HepG2 (cell line): Measurements from ENCODE around the gene NT5C1A. TPM values are rescaled to one million over a fixed set of nuclear protein-coding genes. Genes with fewer than 3 reads are reported as not detected.

Source experiments
- ATAC-seq: fragments of 200-7000 bp; cut with Tn5 transposase; 3 replicates; pipeline ENCODE4 v1.9.1; 2020; ENCODE audit warnings: mild to moderate bottlenecking, moderate library complexity
- BruUV-seq: library from RNA; stranded (reverse); fragments of 400-500 nt; replicated peaks from 2 replicates; lab custom pipeline; 2021; lab: Mats Ljungman, UMichigan
- CTCF ChIA-PET: fragments of 300-600 bp; formaldehyde crosslinking; extraction: SDS; loops from one replicate; lab custom pipeline; 2021; ENCODE audit warnings: low total read pairs, inconsistent platforms, low intra/inter-chr PET ratio; lab: Yijun Ruan, JAX
- POLR2A ChIA-PET: fragments of 350-600 bp; sonication (Branson Sonifier 250); formaldehyde crosslinking; loops from one replicate; lab custom pipeline; 2020; ENCODE audit warnings: antibody characterized with exemption, inconsistent platforms; lab: Yijun Ruan, JAX
- DNase-seq: peaks from one replicate; pipeline ENCODE4 v3.0.0-alpha.2; 2015; ENCODE audit warnings: low spot score
- FAIRE-seq: peaks from 3 replicates; lab custom pipeline; 2011; peaks lifted over from hg19 to GRCh38; lab: Jason Lieb, UNC
- H2AFZ ChIP-seq: one replicate; pipeline ENCODE4 v1.6.1; 2011; ENCODE audit warnings: low read length, inconsistent platforms
- H3K27ac ChIP-seq: fragments of 300-600 bp; 3 replicates; pipeline ENCODE4 v1.8.0; 2011; ENCODE audit warnings: mixed run types, mild to moderate bottlenecking, mixed read lengths, low read length, inconsistent platforms; ENCODE audit not compliant: insufficient read depth; ENCODE audit errors: extremely low read length
- H3K27me3 ChIP-seq, 2 experiments: fragments of 200-600 bp in 1 of 2; 2 replicates in 1 of 2; 3 replicates in 1 of 2; pipeline versions ENCODE4 v1.6.0 to v1.8.0; 2011; ENCODE audit warnings: low read length in 2 of 2, mild to moderate bottlenecking in 2 of 2, moderate library complexity in 2 of 2, inconsistent platforms in 1 of 2; ENCODE audit not compliant: insufficient read depth in 2 of 2, control insufficient read depth in 1 of 2
- H3K36me3 ChIP-seq, 2 experiments: fragments of 200-600 bp in 1 of 2; replicated peaks in 1 of 2; 2 replicates in 1 of 2; 3 replicates in 1 of 2; pipeline versions ENCODE4 v1.5.1 to v1.8.0; 2011; ENCODE audit warnings: low read length in 2 of 2, inconsistent platforms in 1 of 2; ENCODE audit not compliant: insufficient read depth in 2 of 2, control insufficient read depth in 1 of 2
- H3K4me1 ChIP-seq: 2 replicates; pipeline ENCODE4 v1.5.1; 2012; ENCODE audit warnings: low read length, inconsistent platforms; ENCODE audit not compliant: insufficient read depth
- H3K4me2 ChIP-seq: 2 replicates; pipeline ENCODE4 v1.6.0; 2011; ENCODE audit warnings: low read depth, low read length, inconsistent platforms
- H3K4me3 ChIP-seq, 3 experiments: fragments of 200-600 bp in 1 of 3; sonication (generic), shearing (Covaris generic) in 1 of 3; replicated peaks in 1 of 3; 2 replicates each; pipeline ENCODE4 v1.5.1; 2011 to 2016; ENCODE audit warnings: low read length in 3 of 3, inconsistent platforms in 2 of 3, low read depth in 2 of 3, mild to moderate bottlenecking in 2 of 3, control low read depth in 1 of 3, mixed read lengths in 1 of 3; ENCODE audit not compliant: insufficient read depth in 1 of 3
- H3K79me2 ChIP-seq: one replicate; pipeline ENCODE4 v1.6.1; 2011; ENCODE audit warnings: low read length, inconsistent platforms; ENCODE audit not compliant: insufficient read depth
- H3K9ac ChIP-seq: 2 replicates; pipeline ENCODE4 v1.6.0; 2011; ENCODE audit warnings: mild to moderate bottlenecking, low read depth, low read length, inconsistent platforms; ENCODE audit not compliant: insufficient read depth
- H3K9me3 ChIP-seq: 2 replicates; pipeline ENCODE4 v1.5.1; 2012; ENCODE audit warnings: mild to moderate bottlenecking, low read length
- H4K20me1 ChIP-seq: 2 replicates; pipeline ENCODE4 v1.6.0; 2011; ENCODE audit warnings: inconsistent platforms, mild to moderate bottlenecking, low read length, moderate library complexity; ENCODE audit not compliant: insufficient read depth
- ADNP ChIP-seq: sonication (generic); formaldehyde crosslinking; IDR thresholded peaks from 2 replicates; pipeline ENCODE4 v1.4.0; 2020; ENCODE audit warnings: missing genetic modification reagents
- ATAD3A ChIP-seq: sonication (generic); formaldehyde crosslinking; IDR thresholded peaks from 2 replicates; pipeline ENCODE4 v1.4.0; 2020; ENCODE audit warnings: missing genetic modification reagents
- DNMT1 ChIP-seq: sonication (generic); formaldehyde crosslinking; IDR thresholded peaks from 2 replicates; pipeline ENCODE4 v1.5.1; 2020; ENCODE audit warnings: mild to moderate bottlenecking, missing genetic modification reagents
- IKZF1 ChIP-seq: fragments of 450-650 bp; IDR thresholded peaks from 2 replicates; pipeline ENCODE4 v1.7.1; 2016
- KDM1A ChIP-seq: IDR thresholded peaks from 2 replicates; pipeline ENCODE4 v1.6.1; 2016; ENCODE audit warnings: missing compliant biosample characterization
- NFKB2 ChIP-seq: sonication (generic); formaldehyde crosslinking; IDR thresholded peaks from 2 replicates; pipeline ENCODE4 v1.4.0; 2020; ENCODE audit warnings: missing genetic modification reagents, borderline replicate concordance
- POLR2A ChIP-seq, 2 experiments: IDR thresholded peaks; 2 replicates each; pipeline ENCODE4 v1.6.1; 2011; ENCODE audit warnings: low read depth in 2 of 2, low read length in 2 of 2, mild to moderate bottlenecking in 1 of 2, moderate library complexity in 1 of 2; ENCODE audit not compliant: insufficient read depth in 1 of 2
- PRPF4 ChIP-seq: fragments of 200-400 bp; formaldehyde crosslinking; IDR thresholded peaks from 2 replicates; pipeline ENCODE4 v1.6.1; 2016; ENCODE audit warnings: low read length, low read depth; ENCODE audit not compliant: poor library complexity, severe bottlenecking
- RBM22 ChIP-seq: fragments of 200-400 bp; formaldehyde crosslinking; optimal IDR thresholded peaks from 2 replicates; pipeline ENCODE3; 2017; ENCODE audit warnings: mild to moderate bottlenecking, low read length, moderate library complexity
- ZKSCAN1 ChIP-seq: fragments of 150-350 bp; IDR thresholded peaks from 2 replicates; pipeline ENCODE4 v1.6.1; 2014; ENCODE audit warnings: low read length
- ZNF335 ChIP-seq: sonication (generic); formaldehyde crosslinking; IDR thresholded peaks from 2 replicates; pipeline ENCODE4 v1.4.0; 2020; ENCODE audit warnings: missing genetic modification reagents
- ZNF354B ChIP-seq: sonication (generic); formaldehyde crosslinking; IDR thresholded peaks from 2 replicates; pipeline ENCODE4 v1.8.0; 2022; ENCODE audit warnings: mild to moderate bottlenecking, missing genetic modification reagents
- ZNF446 ChIP-seq: sonication (generic); formaldehyde crosslinking; IDR thresholded peaks from 2 replicates; pipeline ENCODE4 v1.5.0; 2020; ENCODE audit warnings: mild to moderate bottlenecking, missing genetic modification reagents
- ZNF562 ChIP-seq: sonication (generic); formaldehyde crosslinking; IDR thresholded peaks from 2 replicates; pipeline ENCODE4 v1.8.0; 2022; ENCODE audit warnings: missing genetic modification reagents, borderline replicate concordance
- WGBS: methylation state at CpG from one replicate; pipeline ENCODE4 v1.1.6; 2017; ENCODE audit warnings: low lambda C conversion rate; 5-methylcytosine and 5-hydroxymethylcytosine counted together
- in situ Hi-C: cut with HindIII; loops from 2 replicates; pipeline ENCODE4 v1.10.0; 2017; ENCODE audit warnings: low pct_unique_long_range_greater_than_20kb; ENCODE audit not compliant: extremely low pct_ligation_motif_present
- intact Hi-C: fragments of 100-400 bp; cut with micrococcal nuclease; formaldehyde crosslinking; loops from one replicate; pipeline ENCODE4 v1.10.0; 2022; ENCODE audit not compliant: unreplicated experiment
- polyA plus RNA-seq, 8 experiments: library from polyadenylated mRNA; depleted of rRNA in 3 of 8; stranded (reverse) in 7 of 8; unstranded in 1 of 8; fragments of >200 nt; fragmentation: Illumina TruSeq in 4 of 8; extraction: Trizol in 4 of 8; gene quantifications; 2 replicates each; pipeline versions ENCODE4 v1.2.1 to v1.2.3, GENCODE V29; 2011 to 2016; ENCODE audit warnings: low read depth in 4 of 8, missing spikeins in 1 of 8, mixed read lengths in 1 of 8; ENCODE audit not compliant: insufficient read depth in 1 of 8
- total RNA-seq, 5 experiments: library from RNA; depleted of rRNA; stranded (reverse); fragments of >200 nt; fragmentation: Illumina TruSeq; extraction: Trizol; gene quantifications; 2 replicates each; pipeline ENCODE4 v1.2.3, GENCODE V29; 2016; ENCODE audit warnings: low read depth in 1 of 5
- TF ChIP-seq, protein P1 (sequence below): sonication (generic); formaldehyde crosslinking; IDR thresholded peaks from 2 replicates; pipeline ENCODE4 v1.4.0; 2020; ENCODE audit warnings: mild to moderate bottlenecking, low read depth, missing genetic modification reagents
- TF ChIP-seq, protein P2 (sequence below): sonication (generic); formaldehyde crosslinking; IDR thresholded peaks from 2 replicates; pipeline ENCODE4 v1.8.1; 2022; ENCODE audit warnings: low read depth, mild to moderate bottlenecking, missing genetic modification reagents

NT5C1A gene
- total and polyA plus RNA-seq, 2 of the 13 experiments (the other 11 are each of a cell fraction or from before 2014, with no cell fraction given) = not detected

DNA sequence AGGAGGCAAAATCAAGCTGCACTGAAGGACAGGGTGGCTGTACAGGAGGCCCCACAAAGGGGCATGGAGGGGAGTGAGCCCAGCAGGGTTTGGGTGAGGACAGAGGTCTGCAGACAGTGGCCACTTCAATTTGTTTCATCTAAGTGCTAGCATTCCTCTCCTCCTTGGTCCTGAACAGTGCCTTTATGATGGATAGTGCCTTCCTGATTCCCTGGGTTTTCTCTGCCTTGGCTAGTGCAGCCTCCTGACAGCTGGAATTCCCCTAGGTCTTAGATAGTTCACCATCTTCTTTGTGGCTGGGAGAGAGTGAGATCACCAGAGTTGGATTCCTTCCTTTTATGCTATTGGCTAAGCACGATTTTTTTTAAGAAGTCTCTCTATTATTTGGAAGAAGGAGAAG, 23.1 kb upstream of the NT5C1A start:
- no peaks in the 10 kb centered on the region for H3K36me3 ChIP-seq
- no peaks in the 10 kb centered on the region for H4K20me1 ChIP-seq
- TF ChIP-seq ZNF354B (no peak), IKZF1 (no peak), RBM22 (no peak), KDM1A (no peak), ATAD3A (CRISPR knock-in tag) (no peak), ZKSCAN1 (no peak), POLR2A (IDR thresholded peaks at IDR 0.05; ENCODE audit: insufficient read depth in 1 of 2, low read depth in 2 of 2, low read length in 2 of 2) (no peak), ZNF335 (CRISPR knock-in tag) (no peak), NFKB2 (CRISPR knock-in tag) (no peak), PRPF4 (no peak), ZNF446 (CRISPR knock-in tag) (no peak), ADNP (CRISPR knock-in tag) (no peak), ZNF562 (CRISPR knock-in tag) (no peak), DNMT1 (CRISPR knock-in tag) (no peak)
- TF ChIP-seq, protein P1, sequence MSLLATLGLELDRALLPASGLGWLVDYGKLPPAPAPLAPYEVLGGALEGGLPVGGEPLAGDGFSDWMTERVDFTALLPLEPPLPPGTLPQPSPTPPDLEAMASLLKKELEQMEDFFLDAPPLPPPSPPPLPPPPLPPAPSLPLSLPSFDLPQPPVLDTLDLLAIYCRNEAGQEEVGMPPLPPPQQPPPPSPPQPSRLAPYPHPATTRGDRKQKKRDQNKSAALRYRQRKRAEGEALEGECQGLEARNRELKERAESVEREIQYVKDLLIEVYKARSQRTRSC (CRISPR knock-in tag) = no peak
- TF ChIP-seq, protein P2, sequence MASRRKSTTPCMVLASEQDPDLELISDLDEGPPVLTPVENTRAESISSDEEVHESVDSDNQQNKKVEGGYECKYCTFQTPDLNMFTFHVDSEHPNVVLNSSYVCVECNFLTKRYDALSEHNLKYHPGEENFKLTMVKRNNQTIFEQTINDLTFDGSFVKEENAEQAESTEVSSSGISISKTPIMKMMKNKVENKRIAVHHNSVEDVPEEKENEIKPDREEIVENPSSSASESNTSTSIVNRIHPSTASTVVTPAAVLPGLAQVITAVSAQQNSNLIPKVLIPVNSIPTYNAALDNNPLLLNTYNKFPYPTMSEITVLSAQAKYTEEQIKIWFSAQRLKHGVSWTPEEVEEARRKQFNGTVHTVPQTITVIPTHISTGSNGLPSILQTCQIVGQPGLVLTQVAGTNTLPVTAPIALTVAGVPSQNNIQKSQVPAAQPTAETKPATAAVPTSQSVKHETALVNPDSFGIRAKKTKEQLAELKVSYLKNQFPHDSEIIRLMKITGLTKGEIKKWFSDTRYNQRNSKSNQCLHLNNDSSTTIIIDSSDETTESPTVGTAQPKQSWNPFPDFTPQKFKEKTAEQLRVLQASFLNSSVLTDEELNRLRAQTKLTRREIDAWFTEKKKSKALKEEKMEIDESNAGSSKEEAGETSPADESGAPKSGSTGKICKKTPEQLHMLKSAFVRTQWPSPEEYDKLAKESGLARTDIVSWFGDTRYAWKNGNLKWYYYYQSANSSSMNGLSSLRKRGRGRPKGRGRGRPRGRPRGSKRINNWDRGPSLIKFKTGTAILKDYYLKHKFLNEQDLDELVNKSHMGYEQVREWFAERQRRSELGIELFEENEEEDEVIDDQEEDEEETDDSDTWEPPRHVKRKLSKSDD = no peak
- DNase-seq (no peak), FAIRE-seq (no peak), ATAC-seq (no peak)
- WGBS = 0% methylated on average over 1 of the region's 1 CpG
- intact Hi-C loops = no loop called here
- H3K27ac ChIP-seq = no peak overlapping the region
- no peaks in the 10 kb centered on the region for H3K9me3 ChIP-seq
- in situ Hi-C loops = no loop called here
- BruUV-seq = no TSS peak
- no peak overlapping the region for H3K9ac ChIP-seq
- no peaks in the 10 kb centered on the region for H3K79me2 ChIP-seq
- CTCF ChIA-PET = no interaction called here
- no peak overlapping the region for H2AFZ ChIP-seq
- H3K4me3 ChIP-seq = no peak overlapping the region
- H3K4me1 ChIP-seq = peaks cover 11% of the 10 kb centered on the region; the same call in 1 of the 2 replicates
- POLR2A ChIA-PET = no interaction called here
- H3K4me2 ChIP-seq = no peak overlapping the region
- peaks cover 7 to 42% of the 10 kb centered on the region in 2 experiments; a peak in 4 of 5 replicates for H3K27me3 ChIP-seq
